ENCODE data around the gene PKD2L1.

Gene PKD2L1

GRCh38 chr10:100359030-100359432, 29.0 kb upstream of the PKD2L1 start:
- H3K9ac ChIP-seq (ENCODE audit: low read length), result no peak overlapping the region
- no peak overlapping the region for H3K14ac ChIP-seq (ENCODE audit: low read length in 2 of 2)
- H2BK15ac ChIP-seq (ENCODE audit: low read depth, poor library complexity, severe bottlenecking), result no peak overlapping the region
- H3K36me3 ChIP-seq (ENCODE audit: control insufficient read depth in 1 of 2, insufficient read depth in 2 of 2, low read depth in 1 of 2, low read length in 2 of 2), result peaks cover 38 to 91% of the 10 kb centered on the region in 2 experiments
- H3K18ac ChIP-seq (ENCODE audit: low read depth in 1 of 2, low read length in 2 of 2), result no peak overlapping the region
- 61% methylated on average over 2 of the region's 2 CpGs for WGBS
- H3K4me1 ChIP-seq (ENCODE audit: control insufficient read depth, insufficient read depth, low read depth, low read length), result peaks cover 7% of the 10 kb centered on the region
- DNase-seq, result no peak
- H3K79me1 ChIP-seq (replicated peaks; ENCODE audit: low read length, poor library complexity, severe bottlenecking), result peaks cover 4% of the 10 kb centered on the region
- H3K23ac ChIP-seq (ENCODE audit: low read length in 2 of 2), result no peak overlapping the region
- no peak overlapping the region for H2AFZ ChIP-seq (ENCODE audit: low read depth, low read length)
- no peak overlapping the region for H2BK12ac ChIP-seq (ENCODE audit: low read length in 2 of 2)
- H4K91ac ChIP-seq (ENCODE audit: low read length), result no peak overlapping the region
- H3K9me3 ChIP-seq (ENCODE audit: control insufficient read depth, low read length), result no peaks in the 10 kb centered on the region
- no peak overlapping the region for H3K4me2 ChIP-seq (ENCODE audit: low read length, poor library complexity, severe bottlenecking)
- H3K4me3 ChIP-seq (ENCODE audit: insufficient read depth in 1 of 2, low read depth in 1 of 2, low read length in 2 of 2), result no peak overlapping the region
- H3K27me3 ChIP-seq (ENCODE audit: control insufficient read depth in 1 of 2, insufficient read depth in 1 of 2, low read length in 2 of 2), result no peaks in the 10 kb centered on the region
- no peak overlapping the region for H2AK5ac ChIP-seq (ENCODE audit: low read length, severe bottlenecking)
- no peak overlapping the region for H3K4ac ChIP-seq (ENCODE audit: low read depth in 1 of 2, low read length in 2 of 2)
- no peak overlapping the region for H3K27ac ChIP-seq (ENCODE audit: low read length, poor library complexity, severe bottlenecking)
- no peak overlapping the region for H2BK120ac ChIP-seq (ENCODE audit: low read depth, low read length)
- H2BK5ac ChIP-seq (ENCODE audit: low read depth, low read length, poor library complexity, severe bottlenecking), result no peak overlapping the region
- H4K8ac ChIP-seq (ENCODE audit: low read length), result no peak overlapping the region

DNA sequence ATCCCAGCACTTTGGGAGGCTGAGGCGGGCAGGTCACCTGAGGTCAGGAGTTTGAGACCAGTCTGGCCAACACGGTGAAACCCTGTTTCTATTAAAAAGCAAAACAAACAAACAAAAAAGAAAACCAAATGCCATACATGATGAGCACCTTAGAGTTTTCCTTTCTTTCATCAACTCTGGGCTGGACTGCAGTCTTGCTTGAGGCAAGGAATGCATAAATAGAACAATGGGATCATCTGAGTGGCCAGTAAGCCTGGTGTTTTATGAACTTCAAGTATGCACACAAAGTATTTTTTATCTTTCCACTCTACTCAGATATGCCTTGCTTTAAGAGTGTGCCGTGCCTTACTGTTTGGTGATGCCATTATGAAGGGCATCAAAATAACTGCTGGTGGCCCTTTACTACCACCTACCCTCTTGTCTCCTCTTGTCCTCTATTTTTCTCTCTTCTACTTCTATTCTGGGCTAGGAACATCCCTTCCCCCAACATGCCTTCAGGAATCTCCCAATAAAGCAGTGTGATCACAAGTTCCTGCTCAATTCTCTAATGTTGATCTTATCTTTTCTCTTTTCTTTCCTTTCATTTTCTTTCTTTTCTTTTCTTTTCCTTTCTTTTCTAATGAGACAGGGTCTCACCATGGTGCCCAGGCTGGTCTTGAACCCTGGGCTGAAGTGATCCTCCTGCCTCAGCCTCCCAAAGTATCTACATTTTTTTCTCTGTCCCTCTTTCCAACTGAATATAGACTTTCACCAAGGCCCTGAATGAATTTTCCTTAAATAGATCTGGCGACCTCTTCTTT, 27.2 kb upstream of the PKD2L1 start:
- Histone ChIP-seq H3K4ac (ENCODE audit: low read depth in 1 of 2, low read length in 2 of 2) (no peak overlapping the region), H2AFZ (ENCODE audit: low read depth, low read length) (no peak overlapping the region), H3K14ac (ENCODE audit: low read length in 2 of 2) (no peak overlapping the region), H3K4me3 (ENCODE audit: insufficient read depth in 1 of 2, low read depth in 1 of 2, low read length in 2 of 2) (no peak overlapping the region), H3K27ac (ENCODE audit: low read length, poor library complexity, severe bottlenecking) (no peak overlapping the region), H2BK120ac (ENCODE audit: low read depth, low read length) (no peak overlapping the region), H2BK15ac (ENCODE audit: low read depth, poor library complexity, severe bottlenecking) (no peak overlapping the region), H3K4me2 (ENCODE audit: low read length, poor library complexity, severe bottlenecking) (no peak overlapping the region), H3K79me1 (replicated peaks; ENCODE audit: low read length, poor library complexity, severe bottlenecking) (peaks cover 11% of the 10 kb centered on the region), H3K4me1 (ENCODE audit: control insufficient read depth, insufficient read depth, low read depth, low read length) (peaks cover 1% of the 10 kb centered on the region), H2AK5ac (ENCODE audit: low read length, severe bottlenecking) (no peak overlapping the region), H3K9me3 (ENCODE audit: control insufficient read depth, low read length) (no peaks in the 10 kb centered on the region), H4K91ac (ENCODE audit: low read length) (no peak overlapping the region), H2BK5ac (ENCODE audit: low read depth, low read length, poor library complexity, severe bottlenecking) (no peak overlapping the region), H3K23ac (ENCODE audit: low read length in 2 of 2) (no peak overlapping the region), H2BK12ac (ENCODE audit: low read length in 2 of 2) (no peak overlapping the region), H3K36me3 (ENCODE audit: control insufficient read depth in 1 of 2, insufficient read depth in 2 of 2, low read depth in 1 of 2, low read length in 2 of 2) (peaks cover 39 to 92% of the 10 kb centered on the region in 2 experiments), H3K27me3 (ENCODE audit: control insufficient read depth in 1 of 2, insufficient read depth in 1 of 2, low read length in 2 of 2) (no peaks in the 10 kb centered on the region), H4K8ac (ENCODE audit: low read length) (no peak overlapping the region), H3K9ac (ENCODE audit: low read length) (no peak overlapping the region), H3K18ac (ENCODE audit: low read depth in 1 of 2, low read length in 2 of 2) (no peak overlapping the region)
- DNase-seq, result no peak
- 92% methylated on average over 3 of the region's 4 CpGs for WGBS

- Histone ChIP-seq H3K9ac (ENCODE audit: low read length) (no peak overlapping the region), H4K8ac (ENCODE audit: low read length) (no peak overlapping the region), H3K23ac (ENCODE audit: low read length in 2 of 2) (no peak overlapping the region), H4K91ac (ENCODE audit: low read length) (no peak overlapping the region), H3K9me3 (ENCODE audit: control insufficient read depth, low read length) (no peaks in the 10 kb centered on the region), H2AFZ (ENCODE audit: low read depth, low read length) (no peak overlapping the region), H2BK15ac (ENCODE audit: low read depth, poor library complexity, severe bottlenecking) (no peak overlapping the region), H3K27ac (ENCODE audit: low read length, poor library complexity, severe bottlenecking) (no peak overlapping the region), H3K4me1 (ENCODE audit: control insufficient read depth, insufficient read depth, low read depth, low read length) (peaks cover 1% of the 10 kb centered on the region), H3K18ac (ENCODE audit: low read depth in 1 of 2, low read length in 2 of 2) (no peak overlapping the region), H2BK12ac (ENCODE audit: low read length in 2 of 2) (peak overlapping the region in 1 of 2 experiments; percentile 51), H2BK120ac (ENCODE audit: low read depth, low read length) (no peak overlapping the region), H2BK5ac (ENCODE audit: low read depth, low read length, poor library complexity, severe bottlenecking) (no peak overlapping the region), H3K27me3 (ENCODE audit: control insufficient read depth in 1 of 2, insufficient read depth in 1 of 2, low read length in 2 of 2) (no peaks in the 10 kb centered on the region), H2AK5ac (ENCODE audit: low read length, severe bottlenecking) (no peak overlapping the region), H3K14ac (ENCODE audit: low read length in 2 of 2) (no peak overlapping the region), H3K79me1 (replicated peaks; ENCODE audit: low read length, poor library complexity, severe bottlenecking) (peaks cover 17% of the 10 kb centered on the region), H3K4ac (ENCODE audit: low read depth in 1 of 2, low read length in 2 of 2) (no peak overlapping the region), H3K4me3 (ENCODE audit: insufficient read depth in 1 of 2, low read depth in 1 of 2, low read length in 2 of 2) (no peak overlapping the region), H3K4me2 (ENCODE audit: low read length, poor library complexity, severe bottlenecking) (no peak overlapping the region), H3K36me3 (ENCODE audit: control insufficient read depth in 1 of 2, insufficient read depth in 2 of 2, low read depth in 1 of 2, low read length in 2 of 2) (peaks cover 42 to 92% of the 10 kb centered on the region in 2 experiments)
- WGBS, result 95% methylated on average over 13 of the region's 14 CpGs
- DNase-seq, result no peak
These were observed 26.3 kb upstream of the PKD2L1 start for GRCh38 chr10:100356067-100357017.

GRCh38 chr10:100355086-100355485, 25.1 kb upstream of the PKD2L1 start:
- Histone ChIP-seq H3K27me3 (ENCODE audit: control insufficient read depth in 1 of 2, insufficient read depth in 1 of 2, low read length in 2 of 2) (no peaks in the 10 kb centered on the region), H2AFZ (ENCODE audit: low read depth, low read length) (no peak overlapping the region), H4K8ac (ENCODE audit: low read length) (no peak overlapping the region), H3K23ac (ENCODE audit: low read length in 2 of 2) (no peak overlapping the region), H3K4ac (ENCODE audit: low read depth in 1 of 2, low read length in 2 of 2) (no peak overlapping the region), H2AK5ac (ENCODE audit: low read length, severe bottlenecking) (no peak overlapping the region), H2BK15ac (ENCODE audit: low read depth, poor library complexity, severe bottlenecking) (no peak overlapping the region), H2BK5ac (ENCODE audit: low read depth, low read length, poor library complexity, severe bottlenecking) (no peak overlapping the region), H3K4me1 (ENCODE audit: control insufficient read depth, insufficient read depth, low read depth, low read length) (peaks cover 4% of the 10 kb centered on the region), H2BK12ac (ENCODE audit: low read length in 2 of 2) (no peak overlapping the region), H3K14ac (ENCODE audit: low read length in 2 of 2) (no peak overlapping the region), H3K4me2 (ENCODE audit: low read length, poor library complexity, severe bottlenecking) (no peak overlapping the region), H3K79me1 (replicated peaks; ENCODE audit: low read length, poor library complexity, severe bottlenecking) (peaks cover 25% of the 10 kb centered on the region), H2BK120ac (ENCODE audit: low read depth, low read length) (no peak overlapping the region), H3K18ac (ENCODE audit: low read depth in 1 of 2, low read length in 2 of 2) (no peak overlapping the region), H4K91ac (ENCODE audit: low read length) (no peak overlapping the region), H3K36me3 (ENCODE audit: control insufficient read depth in 1 of 2, insufficient read depth in 2 of 2, low read depth in 1 of 2, low read length in 2 of 2) (peaks cover 38 to 92% of the 10 kb centered on the region in 2 experiments), H3K4me3 (ENCODE audit: insufficient read depth in 1 of 2, low read depth in 1 of 2, low read length in 2 of 2) (no peak overlapping the region), H3K27ac (ENCODE audit: low read length, poor library complexity, severe bottlenecking) (no peak overlapping the region), H3K9me3 (ENCODE audit: control insufficient read depth, low read length) (no peaks in the 10 kb centered on the region), H3K9ac (ENCODE audit: low read length) (no peak overlapping the region)
- DNase-seq, result no peak
- 94% methylated on average over 4 of the region's 4 CpGs for WGBS
